ENCODE measurements around the gene ZC3H12A.

The ZC3H12A gene

DNA sequence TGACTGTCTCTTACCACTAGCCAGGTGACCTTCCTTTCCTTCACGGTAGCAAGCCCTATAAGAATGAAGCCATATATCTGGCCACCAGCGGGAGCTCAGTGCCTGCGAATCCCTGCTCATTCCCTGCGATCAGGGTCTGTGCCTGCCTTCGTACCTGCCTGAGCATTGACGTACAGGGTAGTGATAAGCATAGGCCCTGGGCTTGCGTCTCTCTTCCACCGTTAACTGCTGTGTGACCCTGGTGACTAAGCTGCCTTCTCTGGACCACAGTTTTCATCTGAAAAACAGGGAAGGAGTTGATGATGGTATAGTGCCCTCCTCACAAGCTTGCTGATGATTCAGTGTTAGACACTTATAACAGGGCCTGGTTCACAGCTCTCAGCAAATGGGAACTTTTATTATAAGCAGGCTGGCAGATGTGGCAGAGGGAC, 4.1 kb downstream of the ZC3H12A start:
- TF ChIP-seq POLR2A (IDR thresholded peaks at IDR 0.05; ENCODE audit: low read depth, low read length), result no peak
- DNase-seq (ENCODE audit: insufficient read length, low spot score) (no peak), FAIRE-seq (no peak)

DNA sequence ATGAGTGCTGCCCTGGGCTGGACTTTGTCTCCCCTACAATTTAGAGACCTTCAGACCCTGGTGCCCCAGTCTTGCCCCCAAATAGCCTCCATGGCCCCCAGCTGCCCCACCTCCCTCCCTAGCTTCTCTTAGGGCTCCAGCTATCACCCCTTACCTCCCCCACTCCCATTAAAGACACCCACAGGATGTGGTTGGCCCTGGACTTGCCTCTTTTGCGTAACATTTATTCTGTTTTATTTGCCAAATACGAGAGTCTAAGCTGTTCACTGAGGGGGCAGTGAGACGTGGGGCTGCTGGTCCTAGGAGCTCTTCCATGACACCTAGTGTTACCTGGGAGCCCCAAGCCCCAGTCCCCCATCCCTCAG, 4.5 kb downstream of the ZC3H12A start:
- no peak for TF ChIP-seq POLR2A (IDR thresholded peaks at IDR 0.05; ENCODE audit: low read depth, low read length)
- FAIRE-seq, result no peak

DNA sequence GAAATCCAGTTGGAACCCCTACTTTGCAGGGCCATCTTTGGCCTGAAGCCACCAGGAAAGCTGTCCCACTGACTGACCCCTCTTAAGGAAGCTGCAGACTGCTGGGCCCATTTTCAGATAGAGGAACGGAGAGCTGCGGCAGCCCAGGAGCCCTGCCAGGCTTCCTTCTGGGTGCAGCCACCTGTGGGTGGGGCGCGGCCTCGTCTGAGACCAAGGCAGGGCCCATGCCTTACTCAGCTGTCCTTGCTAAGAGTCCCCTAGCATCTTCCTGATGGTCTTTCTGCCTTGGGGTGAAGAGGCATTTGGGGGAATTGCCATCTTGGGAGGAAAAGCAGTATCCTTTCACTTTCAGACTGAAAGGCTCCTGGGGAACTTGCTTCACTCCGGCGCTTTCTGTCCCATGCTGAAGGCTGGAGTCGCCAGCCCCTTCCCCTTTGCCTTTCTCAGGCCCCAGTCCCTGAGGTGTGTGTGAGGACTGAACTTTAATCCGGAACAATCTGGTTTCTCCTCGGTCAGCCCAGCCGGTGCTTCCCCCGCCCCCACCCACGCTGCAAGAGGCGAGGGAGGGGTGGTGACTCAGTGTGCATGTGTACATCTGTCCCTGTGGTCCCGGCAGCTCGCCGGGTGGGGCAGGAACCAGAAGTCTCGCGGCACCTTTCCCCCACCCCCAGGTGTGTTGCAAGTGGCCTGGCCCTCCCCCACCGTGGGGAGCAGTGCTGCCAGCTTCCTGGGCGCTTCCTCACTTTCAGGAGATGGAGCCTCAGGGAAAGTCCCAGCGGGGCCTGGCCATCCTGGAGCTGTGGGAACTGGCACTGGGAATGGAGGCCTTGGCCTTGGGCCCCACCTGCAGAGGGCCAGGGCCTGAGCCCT, 5.1 kb downstream of the ZC3H12A start:
- DNase-seq (ENCODE audit: insufficient read length, low spot score) (peak; percentile 84), FAIRE-seq (no peak)
- no peak for TF ChIP-seq POLR2A (IDR thresholded peaks at IDR 0.05; ENCODE audit: low read depth, low read length)

More for the DNA sequence above, 4.5 kb downstream of the ZC3H12A start:
- no peak for DNase-seq (ENCODE audit: insufficient read length, low spot score)

DNA sequence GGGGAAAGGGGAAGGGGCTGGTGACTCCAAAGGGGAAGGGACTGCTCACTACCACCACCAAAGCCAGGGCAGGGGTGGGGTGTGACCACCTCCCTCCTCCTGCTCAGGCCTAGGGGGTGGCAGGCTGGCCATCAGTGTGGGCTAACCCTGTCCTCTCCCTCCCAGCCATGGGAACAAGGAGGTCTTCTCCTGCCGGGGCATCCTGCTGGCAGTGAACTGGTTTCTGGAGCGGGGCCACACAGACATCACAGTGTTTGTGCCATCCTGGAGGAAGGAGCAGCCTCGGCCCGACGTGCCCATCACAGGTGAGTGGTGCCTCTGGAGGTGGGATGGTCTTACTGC, 5.7 kb downstream of the ZC3H12A start:
- DNase-seq (ENCODE audit: insufficient read length, low spot score), result no peak
- no peak for TF ChIP-seq POLR2A (IDR thresholded peaks at IDR 0.05; ENCODE audit: low read depth, low read length)
- no peak for FAIRE-seq

DNA sequence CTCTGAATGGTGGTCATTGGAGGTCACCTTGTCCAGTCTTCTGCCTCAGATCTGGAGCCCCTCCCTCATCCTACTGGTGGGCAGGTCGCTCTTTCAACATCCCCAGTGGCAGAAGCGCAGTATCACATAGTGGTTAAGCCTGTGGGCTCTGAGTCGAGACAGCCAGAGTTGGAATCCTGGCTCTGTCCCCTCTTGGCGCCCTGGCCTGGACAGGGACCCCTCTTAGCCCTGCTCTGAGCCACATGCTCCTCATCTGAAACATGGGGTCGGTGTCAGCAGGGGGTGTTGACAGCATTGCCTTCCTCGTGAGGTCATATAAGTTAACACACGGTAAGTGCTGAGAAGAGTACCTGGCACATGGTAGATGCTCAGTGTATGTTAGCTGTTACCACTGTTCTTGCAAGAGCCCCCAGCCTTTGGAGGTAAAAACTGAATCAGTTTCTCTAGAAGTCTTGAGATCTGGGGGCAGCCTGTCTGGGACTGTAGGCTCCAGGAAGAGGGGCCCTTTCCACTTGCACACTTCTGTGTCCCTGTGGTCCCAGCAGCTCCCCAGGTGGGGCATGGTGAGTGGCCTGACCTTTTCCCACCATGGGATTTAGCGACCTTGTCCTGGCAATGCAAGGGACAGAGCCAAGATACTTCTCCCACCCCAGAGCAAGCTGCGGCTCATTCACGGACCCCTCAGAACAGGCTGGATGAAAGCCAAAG, 6.4 kb downstream of the ZC3H12A start:
- no peak for TF ChIP-seq POLR2A (IDR thresholded peaks at IDR 0.05; ENCODE audit: low read depth, low read length)
- FAIRE-seq (no peak), DNase-seq (ENCODE audit: insufficient read length, low spot score) (no peak)

DNA sequence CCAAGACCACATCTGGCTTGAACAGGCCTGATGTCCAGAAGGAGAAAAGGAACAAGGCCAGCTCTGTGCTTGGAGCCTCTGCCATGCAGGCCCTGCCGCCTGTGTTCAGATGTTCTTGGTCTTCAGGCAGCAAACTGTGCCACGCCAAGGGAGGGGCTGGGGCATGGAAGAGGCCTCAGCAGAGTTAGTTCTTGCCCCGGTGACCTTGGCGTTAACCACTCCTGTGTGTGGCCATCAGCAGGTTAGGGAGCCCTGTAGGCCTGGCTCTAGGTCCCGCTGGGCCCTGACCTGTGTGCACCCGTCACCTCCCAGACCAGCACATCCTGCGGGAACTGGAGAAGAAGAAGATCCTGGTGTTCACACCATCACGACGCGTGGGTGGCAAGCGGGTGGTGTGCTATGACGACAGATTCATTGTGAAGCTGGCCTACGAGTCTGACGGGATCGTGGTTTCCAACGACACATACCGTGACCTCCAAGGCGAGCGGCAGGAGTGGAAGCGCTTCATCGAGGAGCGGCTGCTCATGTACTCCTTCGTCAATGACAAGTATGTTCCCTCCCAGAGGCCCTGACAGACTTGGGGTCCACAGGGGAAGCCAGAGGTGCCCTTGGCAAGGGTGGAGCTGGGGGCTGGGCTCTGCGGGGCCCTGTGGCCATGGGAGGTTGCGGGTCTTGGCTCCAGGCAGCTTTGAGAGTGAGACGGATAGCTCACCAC, 7.1 kb downstream of the ZC3H12A start:
- FAIRE-seq (no peak), DNase-seq (ENCODE audit: insufficient read length, low spot score) (no peak)
- TF ChIP-seq POLR2A (IDR thresholded peaks at IDR 0.05; ENCODE audit: low read depth, low read length), result no peak

DNA sequence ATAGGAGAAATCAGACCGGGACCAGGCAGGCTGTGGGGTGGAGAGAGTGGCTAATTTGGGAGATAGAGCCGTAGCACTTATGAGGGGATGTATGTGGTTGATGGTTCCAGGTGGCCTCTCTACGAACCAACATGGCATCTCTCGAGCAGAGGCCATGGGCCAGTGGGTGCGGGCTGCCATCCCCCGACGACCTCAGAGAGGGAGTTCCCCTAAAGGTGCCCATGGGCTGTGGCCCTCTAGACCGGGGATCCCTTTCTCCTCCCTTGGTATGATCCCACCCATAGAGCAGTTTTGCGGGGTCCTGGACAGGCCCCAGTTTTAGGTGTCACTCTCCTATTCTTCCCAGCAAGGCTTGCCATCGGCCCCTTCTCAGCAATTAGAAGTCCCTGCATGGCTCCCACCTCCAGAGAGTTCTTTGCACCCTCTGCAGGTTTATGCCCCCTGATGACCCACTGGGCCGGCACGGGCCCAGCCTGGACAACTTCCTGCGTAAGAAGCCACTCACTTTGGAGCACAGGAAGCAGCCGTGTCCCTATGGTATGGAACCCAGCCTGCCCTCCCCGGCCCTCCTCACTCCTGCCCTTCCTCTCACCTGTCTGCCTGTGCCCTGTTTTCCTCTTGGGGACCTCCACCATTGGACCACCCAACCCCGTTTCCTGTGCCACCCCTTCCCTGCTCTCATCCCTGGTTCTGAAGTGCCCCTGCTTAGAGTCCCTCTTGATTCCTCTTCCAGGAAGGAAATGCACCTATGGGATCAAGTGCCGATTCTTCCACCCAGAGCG, 7.8 kb downstream of the ZC3H12A start:
- DNase-seq (ENCODE audit: insufficient read length, low spot score) (no peak), FAIRE-seq (no peak)
- TF ChIP-seq POLR2A (IDR thresholded peaks at IDR 0.05; ENCODE audit: low read depth, low read length), result no peak

DNA sequence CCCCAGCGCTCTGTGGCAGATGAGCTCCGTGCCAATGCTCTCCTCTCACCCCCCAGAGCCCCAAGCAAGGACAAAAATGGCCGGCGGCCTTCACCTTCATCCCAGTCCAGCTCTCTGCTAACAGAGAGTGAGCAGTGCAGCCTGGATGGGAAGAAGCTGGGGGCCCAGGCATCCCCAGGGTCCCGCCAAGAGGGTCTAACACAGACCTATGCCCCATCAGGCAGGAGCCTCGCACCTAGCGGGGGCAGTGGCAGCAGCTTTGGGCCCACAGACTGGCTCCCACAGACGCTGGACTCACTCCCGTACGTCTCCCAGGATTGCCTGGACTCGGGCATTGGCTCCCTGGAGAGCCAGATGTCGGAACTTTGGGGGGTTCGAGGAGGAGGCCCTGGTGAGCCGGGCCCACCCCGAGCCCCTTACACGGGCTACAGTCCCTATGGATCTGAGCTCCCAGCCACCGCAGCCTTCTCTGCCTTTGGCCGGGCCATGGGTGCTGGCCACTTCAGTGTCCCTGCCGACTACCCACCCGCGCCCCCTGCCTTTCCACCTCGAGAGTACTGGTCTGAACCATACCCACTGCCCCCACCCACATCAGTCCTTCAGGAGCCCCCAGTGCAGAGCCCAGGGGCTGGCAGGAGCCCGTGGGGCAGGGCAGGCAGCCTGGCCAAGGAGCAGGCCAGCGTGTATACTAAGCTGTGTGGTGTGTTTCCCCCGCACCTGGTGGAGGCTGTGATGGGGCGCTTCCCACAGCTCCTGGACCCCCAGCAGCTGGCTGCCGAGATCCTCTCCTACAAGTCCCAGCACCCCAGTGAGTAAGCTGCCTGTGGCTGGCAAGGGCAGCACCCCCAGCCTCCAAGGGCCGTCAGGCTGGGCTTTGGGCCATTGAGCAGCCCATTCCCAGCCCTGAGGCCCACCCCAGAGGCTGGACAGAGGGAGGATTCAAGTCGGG, 8.7 kb downstream of the ZC3H12A start:
- no peak for DNase-seq (ENCODE audit: insufficient read length, low spot score)
- no peak for FAIRE-seq
- no peak for TF ChIP-seq POLR2A (IDR thresholded peaks at IDR 0.05; ENCODE audit: low read depth, low read length)

DNA sequence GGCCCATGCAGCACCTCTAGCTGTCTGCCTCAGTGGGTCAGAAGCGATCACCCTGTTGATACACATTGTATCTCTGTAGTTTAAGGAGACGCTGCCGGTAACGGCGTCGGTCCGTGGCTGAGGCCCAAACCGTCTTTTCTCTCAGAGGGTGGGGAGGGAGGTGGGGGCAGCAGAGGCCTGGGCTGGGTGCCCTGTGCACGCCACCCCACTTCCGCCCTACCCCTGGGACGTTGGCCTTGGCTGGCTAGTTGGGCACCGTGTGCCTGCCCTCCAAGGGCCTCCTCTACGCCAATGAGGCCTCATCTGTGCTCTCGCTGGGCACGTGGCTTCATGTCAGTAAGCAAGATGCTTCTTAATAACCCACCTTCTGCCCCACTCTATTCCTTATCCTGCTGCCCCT, 9.4 kb downstream of the ZC3H12A start:
- no peak for DNase-seq (ENCODE audit: insufficient read length, low spot score)
- no peak for FAIRE-seq
- no peak for TF ChIP-seq POLR2A (IDR thresholded peaks at IDR 0.05; ENCODE audit: low read depth, low read length)

DNA sequence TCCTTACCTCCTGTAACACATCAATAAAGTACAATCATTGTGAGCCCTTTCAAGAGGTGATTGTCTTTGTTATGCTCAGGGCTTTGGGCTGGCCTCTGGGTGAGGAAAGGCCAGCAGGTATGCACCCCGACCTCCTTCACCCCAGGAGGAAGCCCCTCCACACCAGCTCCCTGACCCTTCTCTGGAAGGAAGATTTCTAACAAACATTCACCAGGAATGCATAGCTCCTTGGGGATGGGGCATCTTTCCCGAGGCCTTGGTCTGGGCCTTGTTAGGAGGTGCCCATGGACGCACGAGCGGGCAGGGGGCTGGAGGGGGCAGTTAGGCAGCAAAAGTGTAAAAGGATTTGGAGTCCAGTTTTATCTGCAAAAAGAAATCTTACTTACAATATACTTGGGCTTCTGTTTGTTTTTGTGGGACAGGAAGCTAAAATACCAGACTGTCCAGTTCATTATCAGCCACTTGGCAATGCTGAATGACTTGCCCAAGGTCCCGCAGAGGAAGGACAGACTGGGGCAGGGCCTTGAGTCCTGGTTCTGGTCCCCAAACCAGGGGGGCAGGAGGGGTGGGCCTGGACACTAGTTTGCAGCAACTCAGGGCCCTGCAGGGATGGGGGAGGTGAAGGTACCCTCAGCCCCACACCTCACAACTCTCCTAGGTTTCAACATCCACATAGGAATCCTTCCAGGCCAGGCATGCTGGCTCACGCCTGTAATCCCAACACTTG, 10.1 kb downstream of the ZC3H12A start:
- FAIRE-seq (no peak), DNase-seq (ENCODE audit: insufficient read length, low spot score) (no peak)
- TF ChIP-seq POLR2A (IDR thresholded peaks at IDR 0.05; ENCODE audit: low read depth, low read length), result no peak

DNA sequence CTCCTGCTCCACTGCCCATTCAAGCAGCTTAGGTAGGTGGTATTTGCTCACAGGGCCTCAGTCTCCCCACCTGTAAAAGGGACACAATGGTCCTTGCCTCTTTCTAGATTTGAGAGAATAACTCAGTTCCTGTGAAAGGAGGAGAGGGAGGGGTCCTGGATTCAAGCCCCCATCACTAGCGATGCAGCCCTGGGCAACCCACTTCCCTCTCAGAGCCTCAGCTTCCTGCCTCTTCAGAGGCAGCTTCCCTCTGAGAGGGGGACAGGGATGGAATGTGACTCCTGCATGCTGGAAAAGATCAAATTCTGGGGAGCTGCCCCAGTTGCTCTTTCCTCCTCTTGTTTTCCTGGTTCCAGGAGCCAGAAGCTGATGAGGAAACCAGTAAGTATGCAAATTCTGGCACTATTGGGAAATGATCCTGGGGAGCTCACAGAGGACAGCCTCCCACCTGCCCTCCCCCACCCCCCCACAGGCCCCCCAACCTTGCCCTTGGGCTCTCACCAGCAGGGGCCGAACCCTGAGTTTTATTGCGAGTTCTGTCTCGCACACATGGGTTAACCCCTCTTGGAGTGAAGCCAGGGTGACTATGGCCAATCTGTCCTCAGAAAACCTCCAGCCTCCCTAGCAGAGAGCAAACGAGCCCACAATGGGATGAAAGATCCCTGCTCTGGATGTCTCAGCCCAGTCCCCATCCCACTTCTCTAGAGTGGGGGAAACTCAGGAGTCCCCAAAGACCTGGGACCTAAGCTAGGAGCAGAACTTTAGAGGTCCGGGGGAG, 11.7 kb downstream of the ZC3H12A start:
- FAIRE-seq (no peak), DNase-seq (ENCODE audit: insufficient read length, low spot score) (no peak)
- no peak for TF ChIP-seq POLR2A (IDR thresholded peaks at IDR 0.05; ENCODE audit: low read depth, low read length)
